ENCODE measurements around the gene GHRH.

- TF ChIP-seq POLR2A (IDR thresholded peaks at IDR 0.05; ENCODE audit: low read depth) (no peak), EP300 (IDR thresholded peaks at IDR 0.05) (no peak)
These were observed 49.3 kb upstream of the GHRH start for GRCh38 chr20:37310951-37311350.

Measured in esophagus muscularis mucosa (tissue), 2 donors.